DOHH2 (cell line): ENCODE results near the gene MEOX1.

ENCODE experiments used
- H3F3A ChIP-seq: fragments of 200-600 bp; sonication (generic), shearing (Covaris generic); 2 replicates; pipeline ENCODE4 v1.6.0; 2016; ENCODE audit warnings: antibody characterized with exemption, mild to moderate bottlenecking; ENCODE audit not compliant: control insufficient read depth, insufficient read depth
- H3K27ac ChIP-seq: fragments of 200-600 bp; sonication (generic); 2 replicates; pipeline ENCODE4 v1.5.1; 2014; ENCODE audit warnings: low read depth, mild to moderate bottlenecking, low read length, moderate library complexity
- H3K27me3 ChIP-seq: fragments of 200-600 bp; sonication (generic); 2 replicates; pipeline ENCODE4 v1.6.1; 2014; ENCODE audit warnings: mild to moderate bottlenecking, low read length, mixed read lengths; ENCODE audit not compliant: control insufficient read depth
- H3K36me3 ChIP-seq: fragments of 200-600 bp; sonication (generic); 2 replicates; pipeline ENCODE4 v1.6.1; 2014; ENCODE audit warnings: mild to moderate bottlenecking, low read length, moderate library complexity, mixed read lengths; ENCODE audit not compliant: control insufficient read depth
- H3K4me1 ChIP-seq: fragments of 200-600 bp; sonication (generic); 2 replicates; pipeline ENCODE4 v1.6.1; 2014; ENCODE audit warnings: mild to moderate bottlenecking, low read length, mixed read lengths; ENCODE audit not compliant: control insufficient read depth
- H3K4me2 ChIP-seq: fragments of 200-600 bp; sonication (generic); 2 replicates; pipeline ENCODE4 v1.6.0; 2014; ENCODE audit warnings: mild to moderate bottlenecking, low read length, moderate library complexity
- H3K4me3 ChIP-seq: fragments of 200-600 bp; sonication (generic); 2 replicates; pipeline ENCODE4 v1.5.1; 2014; ENCODE audit warnings: mild to moderate bottlenecking, low read length, mixed read lengths
- H3K79me2 ChIP-seq: fragments of 200-600 bp; sonication (generic); 2 replicates; pipeline ENCODE4 v1.6.1; 2014; ENCODE audit warnings: mild to moderate bottlenecking, low read length, mixed read lengths; ENCODE audit not compliant: control insufficient read depth
- H3K9me2 ChIP-seq: fragments of 200-600 bp; sonication (generic); replicated peaks from 2 replicates; pipeline ENCODE4 v1.6.1; 2014; ENCODE audit warnings: mild to moderate bottlenecking, low read length, mixed read lengths; ENCODE audit not compliant: control insufficient read depth
- H3K9me3 ChIP-seq: fragments of 200-600 bp; sonication (generic); 2 replicates; pipeline ENCODE4 v1.6.1; 2014; ENCODE audit warnings: antibody characterized with exemption, low read length, mixed read lengths; ENCODE audit not compliant: control insufficient read depth, insufficient read depth
- H4K20me1 ChIP-seq: fragments of 200-600 bp; sonication (generic); 2 replicates; pipeline ENCODE4 v1.6.0; 2014; ENCODE audit warnings: low read depth, mild to moderate bottlenecking, antibody characterized with exemption, low read length, moderate library complexity; ENCODE audit not compliant: control insufficient read depth, insufficient read depth
- EZH2phosphoT487 ChIP-seq: fragments of 200-600 bp; sonication (generic); IDR thresholded peaks from 2 replicates; pipeline ENCODE4 v1.6.1; 2017; ENCODE audit warnings: borderline replicate concordance, mild to moderate bottlenecking, antibody characterized with exemption, low read length, moderate library complexity, mixed read lengths
- TF ChIP-seq, protein P1 (sequence below): fragments of 200-600 bp; sonication (generic); IDR thresholded peaks from one replicate; pipeline ENCODE4 v1.5.1; 2014; ENCODE audit warnings: antibody characterized with exemption, mild to moderate bottlenecking, low read depth, low read length; ENCODE audit not compliant: poor library complexity, severe bottlenecking

MEOX1 gene

DNA sequence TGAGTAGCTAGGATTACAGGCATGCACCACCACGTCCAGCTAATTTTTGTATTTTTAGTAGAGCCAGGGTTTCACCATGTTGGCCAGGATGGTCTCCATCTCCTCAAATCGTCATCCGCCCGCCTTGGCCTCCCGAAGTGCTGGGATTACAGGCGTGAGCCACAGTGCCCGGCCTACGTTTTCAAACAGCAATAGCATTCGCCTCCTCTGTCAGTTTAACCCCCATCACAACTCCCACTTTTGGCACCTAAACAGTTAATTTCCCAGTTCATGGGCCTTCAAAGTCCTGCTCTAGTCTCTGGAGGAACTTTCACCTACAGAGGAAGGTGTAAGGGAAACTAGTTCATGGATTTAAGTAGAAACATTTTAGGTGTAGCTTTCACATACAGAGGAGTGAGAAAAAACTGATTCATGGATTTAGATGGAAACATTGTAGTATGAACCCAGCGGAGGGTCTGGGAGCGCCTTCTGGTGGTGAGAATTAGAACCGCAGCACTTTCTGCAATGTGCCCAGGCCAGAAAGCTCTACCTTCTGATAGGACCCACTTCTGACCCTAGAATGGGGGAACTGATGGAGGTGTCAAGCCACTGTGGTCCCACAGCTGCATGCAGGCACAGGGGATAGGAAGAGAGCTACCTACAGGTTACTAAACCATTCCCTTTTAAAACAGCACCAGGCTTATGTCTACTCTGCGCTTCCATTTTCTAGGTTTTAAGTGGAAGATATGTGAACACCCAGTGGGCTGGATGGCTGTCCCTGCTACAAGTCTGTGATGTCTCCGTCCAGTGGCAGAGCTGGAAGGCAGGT is 12.0 kb upstream of the MEOX1 start:
- Histone ChIP-seq H3F3A (no peaks in the 10 kb centered on the region), H3K4me1 (peaks cover 6% of the 10 kb centered on the region), H4K20me1 (no peaks in the 10 kb centered on the region), H3K4me2 (no peak overlapping the region), H3K27ac (no peak overlapping the region), H3K9me2 (no peaks in the 10 kb centered on the region), H3K79me2 (no peaks in the 10 kb centered on the region), H3K27me3 (no peaks in the 10 kb centered on the region; the same call in none of the 2 replicates), H3K36me3 (no peaks in the 10 kb centered on the region), H3K4me3 (no peak overlapping the region), H3K9me3 (no peaks in the 10 kb centered on the region)
- TF ChIP-seq EZH2phosphoT487, result no peak
- TF ChIP-seq, protein P1, sequence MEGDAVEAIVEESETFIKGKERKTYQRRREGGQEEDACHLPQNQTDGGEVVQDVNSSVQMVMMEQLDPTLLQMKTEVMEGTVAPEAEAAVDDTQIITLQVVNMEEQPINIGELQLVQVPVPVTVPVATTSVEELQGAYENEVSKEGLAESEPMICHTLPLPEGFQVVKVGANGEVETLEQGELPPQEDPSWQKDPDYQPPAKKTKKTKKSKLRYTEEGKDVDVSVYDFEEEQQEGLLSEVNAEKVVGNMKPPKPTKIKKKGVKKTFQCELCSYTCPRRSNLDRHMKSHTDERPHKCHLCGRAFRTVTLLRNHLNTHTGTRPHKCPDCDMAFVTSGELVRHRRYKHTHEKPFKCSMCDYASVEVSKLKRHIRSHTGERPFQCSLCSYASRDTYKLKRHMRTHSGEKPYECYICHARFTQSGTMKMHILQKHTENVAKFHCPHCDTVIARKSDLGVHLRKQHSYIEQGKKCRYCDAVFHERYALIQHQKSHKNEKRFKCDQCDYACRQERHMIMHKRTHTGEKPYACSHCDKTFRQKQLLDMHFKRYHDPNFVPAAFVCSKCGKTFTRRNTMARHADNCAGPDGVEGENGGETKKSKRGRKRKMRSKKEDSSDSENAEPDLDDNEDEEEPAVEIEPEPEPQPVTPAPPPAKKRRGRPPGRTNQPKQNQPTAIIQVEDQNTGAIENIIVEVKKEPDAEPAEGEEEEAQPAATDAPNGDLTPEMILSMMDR, result peak; percentile 87

DNA sequence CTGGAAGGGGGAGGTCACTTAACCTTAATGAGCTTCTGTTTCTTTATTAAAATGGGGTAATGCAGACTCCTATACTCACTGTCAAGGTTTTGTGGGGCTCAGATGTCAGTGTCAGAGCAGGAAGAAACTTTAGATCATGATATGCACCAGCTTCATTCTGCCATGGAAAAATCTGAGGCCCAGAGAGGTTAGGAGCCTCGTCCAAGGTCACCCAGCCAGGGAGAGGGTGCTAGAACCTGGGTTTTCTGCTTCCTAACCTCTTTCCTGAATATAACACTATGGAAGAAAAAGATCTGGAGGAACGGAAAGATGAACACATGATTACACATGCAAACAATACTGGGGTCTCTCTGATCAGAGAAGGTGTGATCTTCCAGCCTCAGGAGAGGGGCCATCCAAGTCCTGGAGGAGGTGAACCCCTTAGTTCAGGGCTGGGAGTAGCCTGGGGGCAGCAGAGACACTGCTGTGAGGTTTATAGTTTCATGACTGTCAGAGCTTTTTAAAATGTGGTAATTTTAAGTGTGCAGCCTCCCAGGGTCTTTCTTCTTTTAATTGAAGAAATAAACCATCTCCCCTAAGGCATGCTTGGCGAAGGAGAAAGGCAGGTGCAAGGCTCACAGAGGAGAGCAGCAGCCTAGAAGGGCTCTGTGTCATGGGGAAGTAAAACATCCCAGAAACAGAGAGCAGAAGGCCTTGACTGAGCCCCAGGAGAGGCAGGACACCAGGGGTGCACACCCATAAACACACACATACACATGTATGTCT is 10.2 kb upstream of the MEOX1 start:
- H3K79me2 ChIP-seq, result no peaks in the 10 kb centered on the region
- no peaks in the 10 kb centered on the region for H3K36me3 ChIP-seq
- H3K9me2 ChIP-seq, result no peaks in the 10 kb centered on the region
- H3K4me1 ChIP-seq, result no peaks in the 10 kb centered on the region
- H3K4me2 ChIP-seq, result no peak overlapping the region
- no peak overlapping the region for H3K4me3 ChIP-seq
- no peak overlapping the region for H3K27ac ChIP-seq
- H3K27me3 ChIP-seq, result no peaks in the 10 kb centered on the region; the same call in none of the 2 replicates
- H4K20me1 ChIP-seq, result no peaks in the 10 kb centered on the region
- no peak for TF ChIP-seq EZH2phosphoT487
- TF ChIP-seq, protein P1, result no peak
- H3F3A ChIP-seq, result no peaks in the 10 kb centered on the region
- H3K9me3 ChIP-seq, result no peaks in the 10 kb centered on the region

DNA sequence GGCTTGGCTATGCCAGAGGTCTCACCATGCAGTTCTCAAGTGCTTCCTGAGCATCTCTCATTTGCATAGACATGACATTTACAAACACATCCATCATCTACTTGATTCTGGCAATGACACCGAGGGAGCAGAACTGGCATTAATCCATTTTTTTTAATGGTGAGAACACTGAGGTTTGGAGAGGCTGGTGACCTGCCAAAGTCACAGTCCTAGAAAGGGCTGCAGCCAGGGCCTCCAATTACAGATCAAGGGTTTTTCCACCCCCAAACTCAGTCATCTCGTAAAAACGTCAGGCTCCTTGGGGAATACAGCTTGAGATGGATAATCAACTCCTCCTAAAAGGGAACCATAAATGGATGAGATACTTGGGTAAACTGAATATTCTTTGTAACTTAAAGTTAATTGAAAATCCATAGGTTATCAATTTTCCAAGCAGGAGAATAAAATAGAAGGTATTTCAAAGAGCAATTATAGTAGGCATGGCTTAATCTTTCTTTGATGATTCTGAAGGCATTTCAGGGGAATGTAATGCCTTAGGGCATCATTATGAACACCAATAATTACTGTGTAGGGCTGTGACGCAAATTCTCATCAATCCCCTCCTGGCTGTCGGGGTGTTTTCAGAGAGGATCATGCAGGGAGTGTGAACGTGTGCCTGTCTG is 9.4 kb upstream of the MEOX1 start:
- H3K79me2 ChIP-seq, result no peaks in the 10 kb centered on the region
- no peaks in the 10 kb centered on the region; the same call in 1 of the 2 replicates for H3K27me3 ChIP-seq
- no peaks in the 10 kb centered on the region for H3K36me3 ChIP-seq
- H3K4me3 ChIP-seq, result no peak overlapping the region
- no peaks in the 10 kb centered on the region for H4K20me1 ChIP-seq
- no peak overlapping the region for H3K27ac ChIP-seq
- no peaks in the 10 kb centered on the region for H3K4me1 ChIP-seq
- H3K9me2 ChIP-seq, result no peaks in the 10 kb centered on the region
- TF ChIP-seq EZH2phosphoT487, result no peak
- TF ChIP-seq, protein P1, result no peak
- H3F3A ChIP-seq, result no peaks in the 10 kb centered on the region
- H3K4me2 ChIP-seq, result no peak overlapping the region
- no peaks in the 10 kb centered on the region for H3K9me3 ChIP-seq
